Stimulated activated CD8-positive, alpha-beta memory T cell treated with anti-CD3 and anti-CD28 coated beads, Interleukin-12 subunit alpha, Interleukin-12 subunit beta, amount 100 ng/mL, for 24 hours (primary cell): ENCODE data around the gene SOWAHA.
"Not testable (repeated sequence)": the region's sequence is repeated elsewhere in the genome, so short reads cannot be mapped to it uniquely, and the experiment has no call there.

Source experiments
- DNase-seq: peaks from one replicate; pipeline ENCODE4 v3.0.0-alpha.2; 2020; ENCODE audit errors: extremely low read depth

SOWAHA gene

GRCh38 chr5:132777209-132778069 is 35.7 kb upstream of the SOWAHA start, which contains the start of gene SEPTIN8:
SEPTIN8 (minus strand) TSS chr5:132777239; CDS start chr5:132777137, 102 bp downstream.
- peak; percentile 7 for DNase-seq

GRCh38 chr5:132778129-132778528 is 35.0 kb upstream of the SOWAHA start:
- DNase-seq, result no peak

- DNase-seq, result no peak
Measured at GRCh38 chr5:132778856-132779255, 34.2 kb upstream of the SOWAHA start.

GRCh38 chr5:132779961-132780360 is 33.1 kb upstream of the SOWAHA start:
- DNase-seq, result no peak

- DNase-seq, result no peak
Measured at GRCh38 chr5:132780577-132780976, 32.5 kb upstream of the SOWAHA start.

GRCh38 chr5:132781029-132781428 is 32.1 kb upstream of the SOWAHA start:
- DNase-seq, result no peak

GRCh38 chr5:132782101-132782500 is 31.0 kb upstream of the SOWAHA start:
- DNase-seq, result no peak

- no peak for DNase-seq
Measured at GRCh38 chr5:132785365-132785764, 27.7 kb upstream of the SOWAHA start.

- DNase-seq, result no peak
Measured at GRCh38 chr5:132785864-132786263, 27.2 kb upstream of the SOWAHA start.

GRCh38 chr5:132787076-132787475 is 26.0 kb upstream of the SOWAHA start:
- DNase-seq, result no peak

- no peak for DNase-seq
Measured at GRCh38 chr5:132788508-132788907, 24.6 kb upstream of the SOWAHA start.

- DNase-seq, result no peak
Measured at GRCh38 chr5:132788990-132789886, 23.9 kb upstream of the SOWAHA start.

- no peak for DNase-seq
Measured at GRCh38 chr5:132790201-132790865, 22.8 kb upstream of the SOWAHA start.

GRCh38 chr5:132791026-132791425 is 22.1 kb upstream of the SOWAHA start:
- no peak for DNase-seq

- no peak for DNase-seq
Measured at GRCh38 chr5:132797651-132798050, 15.5 kb upstream of the SOWAHA start.

- no peak for DNase-seq
Measured at GRCh38 chr5:132799392-132799791, 13.7 kb upstream of the SOWAHA start.

- no peak for DNase-seq
Measured at GRCh38 chr5:132800545-132800944, 12.6 kb upstream of the SOWAHA start.

GRCh38 chr5:132802044-132802684 is 10.9 kb upstream of the SOWAHA start:
- no peak for DNase-seq

GRCh38 chr5:132802685-132803066 is 10.4 kb upstream of the SOWAHA start:
- not testable (repeated sequence) for DNase-seq

- not testable (repeated sequence) for DNase-seq
Measured at GRCh38 chr5:132804219-132804618, 8.9 kb upstream of the SOWAHA start.

GRCh38 chr5:132805872-132806271 is 7.2 kb upstream of the SOWAHA start:
- DNase-seq, result not testable (repeated sequence)

GRCh38 chr5:132806804-132807162 is 6.3 kb upstream of the SOWAHA start:
- DNase-seq, result not testable (repeated sequence)
